GM19328 (cell line): ENCODE results near the gene OST4.

Experiments used
- ATAC-seq: cut with Tn5 transposase; IDR thresholded peaks from one replicate; pipeline ENCODE4 v1.9.1; 2021; ENCODE audit warnings: mild to moderate bottlenecking, moderate library complexity; ENCODE audit not compliant: unreplicated experiment

The OST4 gene

GRCh38 chr2:27027211-27027651 lies 44.2 kb downstream of the OST4 start:
- no peak for ATAC-seq

- no peak for ATAC-seq
These were observed 45.3 kb downstream of the OST4 start for GRCh38 chr2:27025861-27026851.

- ATAC-seq: no peak
These were observed 46.1 kb downstream of the OST4 start for GRCh38 chr2:27025281-27025800.

DNA sequence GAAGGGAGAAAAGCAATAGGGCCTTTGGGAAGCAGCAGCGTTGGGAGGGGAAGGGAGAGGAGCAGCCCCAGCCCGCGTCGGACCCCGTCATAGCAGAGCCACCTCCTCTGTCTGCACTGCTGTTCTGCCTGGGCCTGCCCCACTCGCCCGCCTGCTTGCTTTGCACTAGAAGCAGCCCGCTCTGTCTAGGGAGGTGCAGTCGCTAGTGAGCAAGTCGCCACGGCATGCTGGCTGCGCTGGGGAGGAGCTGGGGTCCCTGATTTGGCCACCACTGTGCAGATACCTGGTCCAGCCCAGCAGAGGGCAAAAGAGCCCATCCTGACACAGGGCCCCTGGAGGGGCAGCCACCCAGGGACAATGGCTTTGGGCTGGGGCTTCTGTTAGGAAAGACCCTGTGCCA lies 46.6 kb downstream of the OST4 start:
- ATAC-seq: no peak

- ATAC-seq: no peak
These were observed 47.3 kb downstream of the OST4 start for GRCh38 chr2:27024188-27024587.

DNA sequence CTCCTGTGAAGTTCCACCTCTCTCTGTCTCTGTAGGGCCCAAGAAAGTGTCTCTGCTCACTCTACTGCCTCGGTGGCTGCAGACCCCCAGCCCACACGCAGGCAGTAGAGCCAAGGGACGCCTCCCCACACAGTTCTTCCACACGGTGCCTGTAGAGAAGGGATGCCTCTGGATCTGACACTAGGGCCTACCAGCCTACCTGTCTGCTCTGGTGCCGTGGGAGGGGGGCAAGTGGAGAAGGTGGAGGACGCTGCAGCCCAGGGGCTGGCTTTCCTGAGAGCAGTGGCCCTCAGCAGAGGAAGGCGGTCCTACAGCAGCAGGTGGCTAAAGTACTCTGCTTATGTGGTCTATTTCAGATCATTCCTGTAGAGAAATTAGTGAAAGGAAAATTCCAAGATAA lies 47.7 kb downstream of the OST4 start:
- ATAC-seq: no peak

GRCh38 chr2:27021253-27022049 lies 50.0 kb downstream of the OST4 start:
- ATAC-seq: no peak
